ENCODE results near the gene TMEM209.
"Not testable (repeated sequence)": the region's sequence is repeated elsewhere in the genome, so short reads cannot be mapped to it uniquely, and the experiment has no call there.

DNA sequence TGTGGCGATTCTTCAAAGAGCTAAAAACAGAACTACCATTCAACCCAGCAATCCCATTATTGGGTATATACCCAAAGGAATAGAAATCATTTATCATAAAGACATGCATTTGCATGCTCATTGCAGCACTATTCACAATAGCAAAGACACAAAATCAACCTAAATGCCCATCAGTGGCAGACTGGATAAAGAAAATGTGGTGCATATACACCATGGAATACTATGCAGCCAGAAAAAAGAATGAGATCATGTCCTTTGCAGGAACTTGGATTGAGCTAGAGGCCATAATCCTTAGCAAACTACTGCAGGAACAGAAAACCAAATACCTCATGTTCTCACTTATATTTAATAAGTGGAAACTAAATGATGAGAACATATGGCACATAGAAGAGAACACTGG is 41.3 kb upstream of the TMEM209 start:
- not testable (repeated sequence) for TF ChIP-seq CTCF (conservative IDR thresholded peaks at IDR 0.05; ENCODE audit: low read length); EZH2phosphoT487 (IDR thresholded peaks at IDR 0.05; ENCODE audit: borderline replicate concordance)
